HCT116 (cell line): ENCODE results near the gene RNASEH2A. TPM values are rescaled to one million over a fixed set of nuclear protein-coding genes. Genes with fewer than 3 reads are reported as not detected.

ENCODE experiments used
- ATAC-seq: fragments of 200-7000 bp; cut with Tn5 transposase; 2 replicates; pipeline ENCODE4 v1.9.1; 2020; ENCODE audit warnings: mild to moderate bottlenecking, moderate library complexity
- BruUV-seq: library from RNA; stranded (reverse); fragments of 400-500 nt; replicated peaks from 2 replicates; lab custom pipeline; 2021; lab: Mats Ljungman, UMichigan
- CTCF ChIA-PET: fragments of 300-600 bp; sonication (Branson Sonifier 250); formaldehyde crosslinking; loops from one replicate; lab custom pipeline; 2021; ENCODE audit warnings: antibody characterized with exemption; lab: Charles Lee
- POLR2A ChIA-PET: fragments of 300-600, 350-600 bp; sonication (Branson Sonifier 250); formaldehyde crosslinking; loops from one replicate; lab custom pipeline; 2021; ENCODE audit warnings: antibody characterized with exemption; lab: Charles Lee
- RAD21 ChIA-PET, 2 experiments: fragments of 300-600 bp; sonication (Branson Sonifier 250); formaldehyde crosslinking; loops; one replicate each; lab custom pipeline; 2023; ENCODE audit warnings: low total read pairs in 2 of 2; ENCODE audit not compliant: uncharacterized antibody in 2 of 2, unreplicated experiment in 2 of 2, low non-redundant PET in 1 of 2; lab: Charles Lee
- DNase-seq: peaks from one replicate; pipeline ENCODE4 v3.0.0-alpha.2; 2010; ENCODE audit warnings: low read depth, low spot score
- H2AFZ ChIP-seq: fragments of 200-600 bp; shearing (Covaris generic), sonication (generic); 2 replicates; pipeline ENCODE4 v1.6.1; 2017; ENCODE audit warnings: low read depth, mixed run types, mixed read lengths, antibody characterized with exemption, low read length; ENCODE audit not compliant: poor library complexity, severe bottlenecking
- H3K27ac ChIP-seq: 2 replicates; pipeline ENCODE4 v1.5.1; 2012; ENCODE audit warnings: low read depth, low read length
- H3K27me3 ChIP-seq: fragments of 200-600 bp; sonication (generic); 2 replicates; pipeline ENCODE4 v1.6.1; 2016; ENCODE audit warnings: mixed run types, low read length, mixed read lengths; ENCODE audit not compliant: insufficient read depth
- H3K36me3 ChIP-seq, 2 experiments: fragments of 200-500 bp in 1 of 2; fragments of 200-600 bp in 1 of 2; sonication (Bioruptor generic) in 1 of 2; sonication (generic) in 1 of 2; 2 replicates each; pipeline versions ENCODE4 v1.5.1 to v1.6.1; 2014 to 2016; ENCODE audit warnings: low read length in 2 of 2, inconsistent platforms in 1 of 2, mixed read lengths in 1 of 2, mixed run types in 1 of 2; ENCODE audit not compliant: insufficient read depth in 2 of 2, control insufficient read depth in 1 of 2
- H3K4me1 ChIP-seq, 2 experiments: fragments of 200-600 bp in 1 of 2; sonication (generic) in 1 of 2; 2 replicates each; pipeline versions ENCODE4 v1.5.1 to v1.6.1; 2012 to 2017; ENCODE audit warnings: low read length in 2 of 2, inconsistent platforms in 1 of 2, mild to moderate bottlenecking in 1 of 2, mixed read lengths in 1 of 2, mixed run types in 1 of 2, moderate library complexity in 1 of 2; ENCODE audit not compliant: insufficient read depth in 2 of 2, control insufficient read depth in 1 of 2
- H3K4me2 ChIP-seq: fragments of 200-600 bp; sonication (generic); 2 replicates; pipeline ENCODE4 v1.6.1; 2017; ENCODE audit warnings: mixed run types, low read length, mixed read lengths
- H3K4me3 ChIP-seq, 2 experiments: fragments of 200-600 bp in 1 of 2; sonication (generic) in 1 of 2; replicated peaks in 1 of 2; 2 replicates each; pipeline ENCODE4 v1.5.1; 2011 to 2016; ENCODE audit warnings: low read length in 2 of 2, control low read depth in 1 of 2, low read depth in 1 of 2, mild to moderate bottlenecking in 1 of 2, mixed read lengths in 1 of 2, mixed run types in 1 of 2
- H3K79me2 ChIP-seq: fragments of 200-600 bp; sonication (generic); 2 replicates; pipeline ENCODE4 v1.6.1; 2017; ENCODE audit warnings: mild to moderate bottlenecking, mixed run types, low read length, moderate library complexity, mixed read lengths; ENCODE audit not compliant: insufficient read depth
- H3K9ac ChIP-seq: fragments of 200-600 bp; sonication (generic); 2 replicates; pipeline ENCODE4 v1.6.1; 2016; ENCODE audit warnings: low read length, mixed read lengths
- H3K9me2 ChIP-seq: fragments of 200-600 bp; sonication (generic), shearing (Covaris generic); 2 replicates; pipeline ENCODE4 v1.6.1; 2017; ENCODE audit warnings: mixed run types, mild to moderate bottlenecking, moderate library complexity; ENCODE audit not compliant: insufficient read depth
- H3K9me3 ChIP-seq, 2 experiments: fragments of 200-500 bp in 1 of 2; fragments of 200-600 bp in 1 of 2; sonication (Bioruptor generic) in 1 of 2; sonication (generic) in 1 of 2; 2 replicates each; pipeline ENCODE4 v1.6.1; 2014 to 2017; ENCODE audit warnings: low read length in 2 of 2, mixed read lengths in 2 of 2, inconsistent platforms in 1 of 2, low read depth in 1 of 2, mild to moderate bottlenecking in 1 of 2, mixed run types in 1 of 2, moderate library complexity in 1 of 2; ENCODE audit not compliant: control insufficient read depth in 1 of 2, insufficient read depth in 1 of 2
- H4K20me1 ChIP-seq: fragments of 200-600 bp; sonication (generic), shearing (Covaris generic); 2 replicates; pipeline ENCODE4 v1.6.1; 2017; ENCODE audit warnings: mixed run types, mild to moderate bottlenecking, moderate library complexity; ENCODE audit not compliant: insufficient read depth
- CEBPB ChIP-seq: IDR thresholded peaks from 2 replicates; pipeline ENCODE4 v1.6.1; 2012; ENCODE audit warnings: low read depth
- EZH2 ChIP-seq: fragments of 200-600 bp; sonication (generic); IDR thresholded peaks from 2 replicates; pipeline ENCODE4 v1.6.1; 2017; ENCODE audit warnings: antibody characterized with exemption, mixed run types
- POLR2AphosphoS5 ChIP-seq: IDR thresholded peaks from 2 replicates; pipeline ENCODE4 v1.6.1; 2011; ENCODE audit warnings: mild to moderate bottlenecking, low read depth, low read length, moderate library complexity
- intact Hi-C: fragments of 100-400 bp; cut with micrococcal nuclease; formaldehyde crosslinking; loops from 2 replicates; pipeline ENCODE4 v1.10.0; 2022
- total RNA-seq: library from RNA; stranded (reverse); gene quantifications from one replicate; pipeline ENCODE4 v1.2.1, GENCODE V29; 2021; ENCODE audit not compliant: unreplicated experiment

The RNASEH2A gene
- total RNA-seq, 1 experiment from 2014 or later, result 54.5 TPM

GRCh38 chr19:12767150-12767549 is 39.2 kb upstream of the RNASEH2A start:
- DNase-seq (no peak), ATAC-seq (no peak)
- Histone ChIP-seq H3K4me2 (no peak overlapping the region), H3K9ac (no peak overlapping the region), H3K4me3 (no peak overlapping the region), H4K20me1 (no peaks in the 10 kb centered on the region), H3K4me1 (peaks cover 5 to 16% of the 10 kb centered on the region in 2 experiments; a peak in 3 of 4 replicates), H3K79me2 (no peaks in the 10 kb centered on the region), H3K9me2 (no peaks in the 10 kb centered on the region), H3K27me3 (no peaks in the 10 kb centered on the region), H3K36me3 (peaks cover 14 to 20% of the 10 kb centered on the region in 2 experiments), H3K27ac (no peak overlapping the region), H2AFZ (no peak overlapping the region), H3K9me3 (no peaks in the 10 kb centered on the region)
- no peak for TF ChIP-seq EZH2
- BruUV-seq, result no TSS peak
- ChIA-PET CTCF (interaction anchor here (1.2 to 4.5 kb wide), 5 partner anchors 9 to 80 kb away, joined by 4 to 123 read pairs (median 47); partner anchors contain the start of gene HOOK2), POLR2A (interaction anchor here (5.4 kb wide), 1 partner anchor 27 kb away, joined by 98 read pairs; the partner anchor contains the start of gene JUNB), RAD21 (interaction anchor here in 1 of 2 experiments (1.7 kb wide), 1 partner anchor 10 kb away, joined by 3 read pairs; no protein-coding TSS in a partner anchor)
- intact Hi-C loops, result no loop called here

DNA sequence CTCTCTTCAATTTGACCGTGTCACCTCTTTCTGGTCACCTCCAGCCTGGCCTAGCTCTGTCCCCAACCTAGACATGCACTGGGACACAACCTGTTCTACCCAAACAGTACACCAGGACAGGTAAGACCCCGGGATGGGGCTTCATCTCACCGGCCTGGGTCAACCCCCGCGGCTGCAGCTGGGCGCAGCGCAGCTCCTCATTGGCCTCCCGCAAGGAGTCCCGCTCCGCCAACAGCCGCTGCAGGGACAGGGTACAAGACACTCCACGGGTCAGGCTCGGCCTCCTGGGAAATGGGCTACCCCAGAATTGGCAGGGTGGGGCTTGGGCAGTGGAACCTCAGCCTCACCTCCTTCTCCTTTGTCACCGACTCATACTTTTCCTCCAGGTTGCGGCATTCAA is 38.7 kb upstream of the RNASEH2A start:
- peaks cover 14 to 20% of the 10 kb centered on the region in 2 experiments for H3K36me3 ChIP-seq

More for the DNA sequence above, 38.7 kb upstream of the RNASEH2A start:
- TF ChIP-seq CEBPB (no peak), POLR2AphosphoS5 (no peak)
- Histone ChIP-seq H3K27me3 (no peaks in the 10 kb centered on the region), H3K4me2 (no peak overlapping the region), H3K4me1 (peaks cover 5 to 20% of the 10 kb centered on the region in 2 experiments; a peak in 3 of 4 replicates), H2AFZ (no peak overlapping the region), H4K20me1 (no peaks in the 10 kb centered on the region), H3K9ac (no peak overlapping the region), H3K79me2 (no peaks in the 10 kb centered on the region), H3K27ac (no peak overlapping the region), H3K4me3 (no peak overlapping the region), H3K9me3 (no peaks in the 10 kb centered on the region), H3K9me2 (no peaks in the 10 kb centered on the region)
- BruUV-seq, result no TSS peak
- no peak for ATAC-seq
- ChIA-PET POLR2A (interaction anchor here (5.4 kb wide), 1 partner anchor 26 kb away, joined by 98 read pairs; the partner anchor contains the start of gene JUNB), CTCF (interaction anchor here (3.1 to 4.5 kb wide), 4 partner anchors 9 to 79 kb away, joined by 34 to 123 read pairs (median 50); partner anchors contain the start of gene HOOK2), RAD21 (no interaction called here)
- intact Hi-C loops, result no loop called here
- no peak for DNase-seq
